NK-92 treated with Interleukin-12 subunit alpha and Interleukin-12 subunit beta, amount 100 ng/mL, for 24 hours (cell line): ENCODE results near the gene JAZF1.

Experiments used
- DNase-seq: peaks from one replicate; lab custom pipeline; 2025; lab: John Stamatoyannopoulos, UW

The JAZF1 gene

DNA sequence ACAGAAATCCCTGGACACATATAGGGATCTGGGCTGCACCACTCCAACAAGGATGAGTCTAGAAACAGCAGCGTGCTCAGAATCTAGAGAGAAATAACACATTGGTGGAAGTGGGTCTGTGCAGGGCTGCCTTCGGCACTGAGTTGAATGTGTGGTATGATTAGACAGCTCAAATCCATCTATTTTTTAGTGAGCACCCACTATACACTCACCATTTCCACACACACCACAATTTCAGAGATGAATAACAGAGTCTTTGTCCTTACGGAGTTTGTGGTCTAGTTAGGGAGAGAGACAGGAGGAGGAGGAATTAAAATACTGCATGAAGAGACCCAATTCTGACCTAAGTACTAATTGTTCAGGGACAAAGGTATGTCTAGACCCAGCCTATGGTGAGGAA lies 44.2 kb downstream of the JAZF1 start:
- no peak for DNase-seq

DNA sequence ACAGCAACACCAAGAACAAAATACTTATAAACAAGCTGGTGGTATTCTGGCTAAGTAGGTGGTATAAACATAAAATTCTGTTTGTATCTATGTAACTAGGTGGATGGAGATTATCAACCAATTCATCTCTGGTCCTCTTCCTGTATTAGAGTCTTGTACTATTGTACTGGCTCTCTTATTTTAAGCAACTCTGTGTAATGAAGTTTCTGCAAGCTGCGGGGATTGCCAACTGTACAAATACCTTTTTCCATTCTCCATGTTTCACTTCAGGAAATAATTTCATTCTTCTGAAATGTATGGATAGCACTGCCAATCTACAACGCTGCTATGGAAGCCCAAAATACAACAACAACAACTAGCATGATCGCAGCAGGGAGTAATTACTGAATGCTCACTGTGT lies 44.8 kb downstream of the JAZF1 start:
- DNase-seq: no peak

DNA sequence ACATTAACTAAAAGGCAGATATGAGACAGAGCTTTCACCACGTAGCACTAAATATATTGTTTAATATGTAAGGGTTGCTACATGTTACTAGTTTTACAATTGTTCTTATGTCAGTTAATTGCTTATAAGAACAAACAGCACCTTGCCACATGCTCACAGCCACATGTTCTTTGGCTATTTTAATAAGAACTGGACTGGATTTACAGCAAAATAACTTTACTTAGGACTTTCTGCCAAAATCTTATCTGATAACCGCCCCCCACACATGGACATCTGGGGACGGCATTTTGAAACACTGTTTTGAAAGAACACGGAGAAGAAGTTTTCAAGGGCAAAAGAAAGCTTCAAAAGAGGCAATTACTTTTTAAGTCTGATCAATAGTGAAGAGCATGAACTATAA lies 45.3 kb downstream of the JAZF1 start:
- no peak for DNase-seq

DNA sequence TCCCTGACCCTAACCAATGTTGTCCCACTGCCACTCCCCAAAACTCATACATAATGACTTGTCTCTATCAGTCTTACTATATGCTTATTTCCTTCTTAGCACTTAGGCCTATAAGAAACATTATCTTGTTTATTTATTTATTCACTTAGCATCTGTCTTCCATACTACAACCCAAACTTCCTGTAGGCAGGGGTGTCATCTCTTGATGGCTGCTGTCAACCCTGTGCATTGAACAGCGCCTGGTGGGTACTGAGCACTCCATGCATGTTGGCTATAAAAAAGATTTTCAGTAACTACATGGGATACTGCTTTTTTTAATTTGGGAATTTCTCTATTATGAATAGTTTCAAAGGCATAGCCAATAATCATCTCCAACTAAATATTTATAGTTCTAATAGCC lies 46.7 kb downstream of the JAZF1 start:
- no peak for DNase-seq

DNA sequence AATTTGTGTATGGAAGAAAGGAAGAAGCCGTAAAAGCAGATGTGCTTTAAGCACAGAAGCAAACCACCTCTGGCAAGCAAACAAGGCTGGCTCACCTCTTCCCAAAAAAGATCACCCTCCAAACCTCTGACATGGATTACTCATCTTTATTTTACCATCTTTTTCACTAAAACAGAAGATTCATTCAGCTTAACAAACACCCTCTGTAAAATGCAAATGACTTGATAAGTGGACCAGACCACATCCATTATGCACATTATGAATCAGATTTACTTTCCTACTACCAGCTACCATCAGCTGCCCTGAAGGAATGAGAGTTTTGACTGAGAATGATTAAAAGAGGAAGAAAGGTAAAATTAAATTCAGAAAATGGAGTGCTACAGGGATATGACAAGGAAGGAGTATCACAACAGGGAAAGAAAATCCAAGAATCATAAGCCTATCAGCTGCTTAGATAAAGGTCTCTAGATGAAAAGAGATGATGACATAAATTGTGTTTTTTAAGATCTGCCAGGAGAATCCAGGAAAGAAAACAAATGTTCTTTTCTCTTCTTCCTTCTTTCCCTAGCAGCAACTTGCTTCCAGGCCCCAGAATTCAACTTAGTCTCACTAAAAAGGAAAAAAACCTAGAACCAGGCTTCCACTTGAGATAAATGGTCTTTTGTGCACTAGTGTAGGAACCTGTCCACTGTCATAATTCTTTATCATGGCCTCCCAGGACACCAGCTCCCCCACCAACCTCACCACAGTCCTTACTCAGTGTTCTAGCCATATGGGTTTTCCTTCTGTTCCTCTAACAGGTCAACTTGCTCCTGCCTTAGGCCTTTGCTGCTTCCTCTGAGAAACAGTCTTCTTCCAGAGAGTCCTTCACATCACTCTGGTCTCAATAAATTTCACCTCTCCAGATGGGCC lies 47.4 kb downstream of the JAZF1 start:
- no peak for DNase-seq

DNA sequence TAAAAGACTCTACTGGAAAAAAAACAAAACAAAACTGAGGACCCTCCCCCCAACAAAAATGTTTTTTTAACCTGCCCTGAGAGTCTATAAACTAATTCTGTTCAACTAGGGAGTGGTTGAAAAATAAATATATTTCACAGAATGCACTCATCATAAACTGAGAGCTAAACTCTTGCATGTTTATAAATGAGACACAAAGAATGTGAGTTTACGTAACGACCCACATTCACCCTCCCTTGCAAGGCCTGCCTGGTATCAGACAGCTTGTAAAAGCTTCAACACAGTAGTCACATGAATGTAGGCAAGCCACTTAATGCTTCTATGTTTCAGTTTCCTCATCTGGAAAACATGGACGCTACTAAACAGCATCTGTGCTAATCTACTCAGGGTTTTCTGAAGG lies 50.3 kb downstream of the JAZF1 start:
- DNase-seq: no peak

DNA sequence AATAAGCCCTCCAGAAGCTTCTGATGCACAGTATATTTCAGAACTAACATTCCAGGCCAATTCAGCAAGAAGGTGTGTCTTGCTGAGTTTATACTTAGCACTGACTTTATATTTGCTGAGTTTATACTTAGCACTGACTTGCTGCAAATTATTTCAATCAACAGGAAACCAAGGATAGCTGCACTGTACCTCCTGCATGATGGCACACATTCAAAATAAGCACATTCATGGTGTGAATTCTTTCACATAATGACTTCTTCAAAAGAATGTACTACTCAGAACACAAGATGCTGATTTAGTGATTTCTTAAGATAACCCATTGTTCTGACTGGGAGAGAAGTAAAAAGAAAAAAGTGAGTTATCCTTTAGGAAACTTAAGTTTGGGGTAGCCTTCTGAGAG lies 52.0 kb downstream of the JAZF1 start:
- no peak for DNase-seq

DNA sequence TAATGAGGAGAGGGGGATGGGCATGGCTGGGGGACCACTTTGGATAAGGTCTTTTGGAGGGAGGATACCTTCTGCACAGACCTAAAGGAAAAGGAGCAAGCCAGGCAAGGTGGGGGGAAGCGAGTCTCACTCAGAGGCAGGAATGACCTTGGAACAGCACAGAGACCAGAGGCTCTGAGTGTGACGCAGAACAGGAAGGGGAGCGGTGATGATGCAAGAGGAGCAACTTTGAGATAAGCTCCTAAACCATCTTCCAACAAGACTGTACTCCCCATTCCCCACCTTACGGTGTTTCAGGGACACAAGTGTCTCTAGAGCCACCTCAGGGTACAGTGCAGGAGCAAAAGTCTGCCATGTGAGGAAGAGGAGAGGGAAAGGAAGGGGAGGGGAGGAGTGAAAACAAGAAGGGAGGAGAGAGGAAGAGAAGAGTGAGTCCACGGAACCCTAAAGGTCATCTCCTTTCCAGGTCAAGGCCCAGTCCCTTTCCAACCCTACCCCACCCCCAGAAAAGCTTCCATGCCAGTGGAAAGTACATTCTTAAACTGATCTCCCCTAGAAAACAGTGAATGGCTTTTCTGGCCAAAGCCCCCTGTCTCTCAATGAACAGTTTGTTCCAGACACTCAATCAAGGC lies 54.1 kb downstream of the JAZF1 start:
- no peak for DNase-seq

DNA sequence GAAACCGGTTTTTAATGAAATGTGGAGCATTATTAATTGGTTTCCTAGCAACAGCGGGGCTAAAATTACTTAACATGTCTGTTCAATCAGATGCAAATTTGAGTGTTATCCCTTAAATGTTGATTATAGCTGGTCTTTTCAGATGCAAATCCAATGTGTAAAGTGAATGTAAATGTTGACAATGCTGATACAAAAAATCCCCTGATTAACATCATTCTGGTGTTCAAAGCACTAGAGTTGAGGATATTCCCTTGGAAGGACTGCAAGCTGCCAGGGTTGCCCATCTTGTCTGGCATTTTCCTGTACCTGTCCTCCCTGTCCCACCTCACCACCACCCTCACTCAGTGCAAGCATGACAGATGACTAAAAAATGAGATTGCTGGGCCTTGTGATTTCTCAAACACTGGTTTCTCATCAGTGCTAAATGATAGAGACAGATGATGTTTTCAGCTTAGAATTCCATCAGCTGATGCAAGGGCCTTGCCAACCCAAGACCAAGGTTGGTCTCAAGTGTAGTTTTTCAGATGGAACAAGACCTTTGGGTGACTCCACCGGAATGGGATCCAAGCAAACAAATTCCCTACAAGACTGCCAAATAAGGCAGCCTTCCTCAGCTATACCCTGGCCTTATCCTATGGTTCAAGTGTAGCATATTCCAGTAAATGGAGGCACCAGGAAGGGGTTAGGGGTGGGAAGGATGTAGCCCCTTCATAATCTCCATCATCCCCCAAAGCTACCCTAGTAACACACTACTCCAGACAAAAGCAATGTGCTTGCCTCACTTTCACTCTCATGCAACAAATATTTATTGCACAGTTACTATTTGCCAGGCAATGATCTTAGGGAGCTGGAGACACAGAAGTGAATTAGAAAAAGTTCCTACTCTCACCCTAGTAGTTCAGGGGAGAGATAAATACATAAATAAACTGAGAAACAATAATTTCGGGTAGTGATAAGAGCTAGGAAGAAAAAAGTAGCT lies 54.9 kb downstream of the JAZF1 start:
- DNase-seq: no peak

DNA sequence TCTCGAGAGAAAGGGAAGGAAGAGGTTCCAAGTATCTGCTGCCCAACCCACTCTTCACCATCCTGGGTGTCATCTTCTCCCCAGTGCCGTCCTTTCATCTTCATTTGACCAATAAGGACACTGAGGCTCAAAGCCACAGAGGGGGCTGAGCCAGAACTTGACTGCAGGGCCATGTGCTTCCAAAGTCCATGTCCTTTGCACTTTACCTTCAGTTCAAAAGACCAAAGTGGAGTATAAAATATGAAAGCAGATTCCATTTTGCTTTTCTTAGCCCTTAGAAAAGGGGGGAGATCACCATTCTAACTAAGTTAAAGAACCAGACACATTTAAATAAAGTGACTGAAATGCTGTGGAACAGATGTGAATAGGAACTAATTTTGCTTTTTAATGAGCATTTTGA lies 56.2 kb downstream of the JAZF1 start:
- DNase-seq: no peak

DNA sequence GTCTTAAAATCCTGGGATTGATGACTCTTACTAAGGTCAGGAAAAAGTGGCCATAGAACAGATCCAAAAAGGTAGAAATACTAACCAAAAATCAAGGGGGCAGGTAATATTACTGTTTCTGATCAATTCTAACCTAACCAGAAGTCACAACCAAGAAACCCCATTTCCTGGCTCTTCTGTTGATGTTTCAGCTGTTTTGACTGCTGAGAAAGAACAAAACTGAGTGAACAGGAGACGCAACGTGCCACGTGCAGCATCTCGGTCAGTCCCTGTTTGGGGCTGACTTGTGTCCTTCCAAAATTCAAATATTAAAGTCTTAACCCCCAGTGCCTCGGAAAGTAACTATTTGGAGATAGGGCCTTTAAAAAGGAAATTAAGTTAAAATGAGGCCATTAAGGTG lies 56.8 kb downstream of the JAZF1 start:
- no peak for DNase-seq

DNA sequence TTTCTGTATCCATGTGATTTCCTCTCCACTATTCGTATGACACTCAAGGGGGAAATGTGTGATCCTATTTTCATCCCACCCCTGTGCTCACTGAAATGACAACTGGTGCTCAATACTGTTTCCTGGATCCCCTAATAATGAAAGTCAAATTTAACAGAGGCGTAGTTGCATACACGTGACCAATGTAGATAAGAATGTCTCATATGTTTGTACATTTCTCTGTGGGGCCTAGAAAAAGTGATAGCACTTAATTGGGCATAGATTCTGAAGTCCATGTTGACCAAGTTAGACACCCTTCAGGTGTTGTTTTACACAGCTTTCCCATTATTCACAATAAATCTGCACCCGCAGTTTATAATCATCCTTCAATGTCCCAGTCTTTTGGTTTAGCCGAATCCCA lies 59.1 kb downstream of the JAZF1 start:
- no peak for DNase-seq

DNA sequence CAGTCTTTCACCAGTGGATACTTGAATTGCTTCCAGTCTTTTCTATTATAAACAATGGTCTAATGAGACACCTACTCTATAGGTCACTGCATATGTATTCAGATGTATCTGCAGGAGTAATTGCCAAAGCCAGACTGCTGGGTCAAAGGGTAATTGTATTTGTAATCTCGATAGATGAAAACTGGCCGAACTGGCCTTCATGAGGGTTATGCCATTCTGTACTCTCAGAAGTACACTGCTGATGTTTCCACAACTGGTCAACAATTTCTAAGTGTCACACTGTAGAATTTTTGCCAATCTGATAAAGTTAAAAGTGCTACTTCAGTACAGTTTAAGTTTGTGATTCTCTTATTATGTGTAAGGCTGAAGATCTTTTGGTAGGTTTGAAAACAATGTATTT lies 64.6 kb downstream of the JAZF1 start:
- DNase-seq: no peak

DNA sequence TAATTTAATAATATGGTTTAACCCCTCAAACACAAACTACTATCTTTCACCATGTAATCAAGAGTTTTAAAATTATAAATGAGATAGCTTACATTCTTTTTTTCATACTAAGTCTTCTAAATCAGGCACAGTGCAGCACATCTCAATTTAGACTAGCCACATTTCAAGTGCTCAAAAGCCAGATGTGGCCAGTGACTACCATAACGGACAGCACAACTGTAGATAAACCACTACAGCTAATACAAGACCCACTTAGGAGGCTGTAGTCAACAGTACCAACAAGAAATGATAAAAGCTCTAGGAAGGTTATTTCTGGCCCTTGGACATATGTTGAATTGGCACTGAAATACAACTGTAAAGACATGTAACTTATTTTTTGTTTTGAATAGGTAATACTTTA lies 65.3 kb downstream of the JAZF1 start:
- DNase-seq: no peak

DNA sequence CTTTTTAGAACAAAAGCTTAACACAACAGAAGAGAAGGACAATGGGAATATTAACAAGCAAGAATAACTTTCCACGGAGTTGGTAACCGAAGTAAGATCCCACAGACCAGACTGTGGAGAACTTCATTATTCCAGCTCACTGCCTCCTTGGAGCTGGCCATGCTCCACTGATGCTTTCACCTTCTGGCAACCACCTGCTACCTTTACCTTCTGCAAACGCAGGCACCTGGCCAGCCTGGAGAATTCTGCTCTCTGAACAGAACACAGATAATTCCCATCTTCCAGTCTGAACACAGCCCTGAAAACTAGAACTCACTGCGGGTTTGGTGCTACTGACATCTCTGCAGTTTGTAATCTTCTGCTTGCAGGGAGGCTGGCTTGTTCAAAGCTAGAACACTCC lies 66.5 kb downstream of the JAZF1 start:
- DNase-seq: no peak

DNA sequence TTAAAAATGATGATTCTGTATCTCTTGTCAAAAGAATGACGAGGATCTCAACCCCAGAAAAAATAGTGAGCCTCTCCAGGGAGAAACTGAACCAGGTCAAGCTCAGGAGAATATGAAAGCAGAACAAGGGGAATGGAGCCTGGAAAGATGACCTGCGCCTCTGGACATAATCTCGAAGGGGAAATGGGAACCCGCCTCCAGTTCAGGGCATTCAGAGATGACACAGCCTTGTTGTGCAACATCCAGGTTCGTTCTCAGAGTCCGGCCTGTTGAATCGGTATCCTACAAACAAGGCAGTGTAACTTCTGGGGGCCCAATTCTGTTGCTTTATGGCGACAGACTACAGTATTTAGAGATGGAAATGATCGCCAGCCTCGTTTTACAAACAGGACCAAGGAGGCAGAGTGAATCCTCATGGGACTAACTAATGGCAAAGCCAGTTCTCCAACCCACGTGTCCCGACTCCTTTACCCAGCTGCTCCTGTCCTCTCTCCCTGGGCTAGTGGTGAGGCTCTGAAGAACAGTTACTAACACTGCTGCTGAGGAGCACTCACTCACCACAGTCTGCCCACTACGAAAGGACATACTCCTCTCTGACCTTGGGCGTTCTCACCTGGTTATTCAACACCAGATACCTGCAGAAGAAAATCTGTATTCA lies 67.6 kb downstream of the JAZF1 start:
- no peak for DNase-seq

DNA sequence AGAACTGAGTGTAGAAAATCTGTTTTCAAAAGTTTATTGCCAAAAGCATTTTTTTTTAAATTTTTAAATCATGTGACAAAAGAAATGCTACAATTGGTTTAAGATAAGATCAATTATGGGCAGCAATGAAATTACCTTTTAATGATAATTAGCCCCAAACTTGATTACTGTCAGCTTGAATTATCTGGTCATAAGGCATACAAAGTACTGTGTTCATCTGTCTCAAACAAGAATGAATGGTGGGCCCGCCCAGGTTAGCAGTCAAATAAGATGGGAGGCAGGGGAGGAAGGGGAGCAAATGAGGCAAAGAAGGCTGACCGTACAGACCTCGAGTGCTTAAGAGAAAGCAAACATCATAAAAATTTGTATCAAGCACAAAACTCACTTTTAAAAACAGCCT lies 68.1 kb downstream of the JAZF1 start:
- no peak for DNase-seq

DNA sequence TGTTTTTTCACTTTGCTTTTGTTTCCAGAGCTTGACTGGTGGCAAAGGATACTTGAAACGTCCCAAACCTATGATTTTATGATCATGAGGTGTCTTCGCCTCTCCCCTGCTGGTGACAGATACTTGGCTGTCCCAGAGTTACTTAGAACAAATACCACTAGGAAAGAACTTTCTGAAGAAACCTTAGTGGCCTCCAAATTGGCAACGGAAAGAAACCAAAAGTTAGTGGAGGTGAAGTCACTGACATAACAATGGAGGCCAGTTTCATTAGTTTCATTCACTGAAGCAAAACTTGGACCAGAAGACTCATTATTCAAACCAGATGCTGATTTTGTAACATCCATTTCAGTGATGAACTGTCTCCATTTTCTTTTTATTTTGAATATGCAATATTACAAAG lies 68.6 kb downstream of the JAZF1 start:
- no peak for DNase-seq

DNA sequence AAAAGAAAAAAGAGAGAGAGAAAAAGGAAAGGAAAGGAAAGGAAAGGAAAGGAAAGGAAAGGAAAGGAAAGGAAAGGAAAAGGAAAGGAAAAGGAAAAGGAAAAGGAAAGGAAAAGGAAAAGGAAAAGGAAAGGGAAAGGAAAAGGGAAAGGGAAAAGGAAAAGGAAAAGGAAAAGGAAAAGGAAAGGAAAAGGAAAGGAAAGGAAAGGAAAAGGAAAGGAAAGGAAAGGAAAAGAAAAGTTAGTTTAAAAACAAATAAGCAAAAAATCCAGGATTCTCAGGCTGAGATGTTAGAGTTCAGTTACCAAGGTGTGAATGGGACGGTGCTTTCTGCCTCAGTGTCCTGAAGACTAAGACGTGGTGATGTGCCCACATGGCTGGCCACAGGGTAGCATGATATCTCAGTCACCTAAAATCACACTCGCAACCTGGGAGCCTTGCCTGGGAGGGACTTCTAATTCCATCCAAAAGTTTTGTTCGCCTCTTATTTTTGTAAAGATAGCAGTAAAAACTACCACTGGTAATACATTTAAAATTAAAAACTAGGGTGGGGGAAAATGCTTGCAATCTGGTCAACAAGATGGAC lies 70.1 kb downstream of the JAZF1 start:
- DNase-seq: no peak

DNA sequence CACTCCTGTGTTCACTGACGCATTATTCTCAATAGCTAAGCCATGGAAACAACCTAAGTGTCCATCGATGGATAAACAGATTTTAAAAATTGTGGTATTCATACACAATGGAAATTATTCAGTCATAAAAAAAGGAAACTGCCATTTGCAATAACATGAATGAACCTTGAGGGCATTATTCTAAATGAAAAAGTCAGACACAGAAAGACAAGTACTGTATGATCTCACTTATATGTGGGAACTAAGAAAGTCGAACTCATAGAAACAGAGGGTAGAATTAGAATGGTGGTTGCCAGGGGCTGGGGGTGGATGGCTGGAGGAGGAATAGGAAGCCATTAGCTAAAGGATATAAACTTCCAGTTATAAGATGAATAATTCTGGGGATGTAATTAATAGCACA lies 71.8 kb downstream of the JAZF1 start:
- no peak for DNase-seq

DNA sequence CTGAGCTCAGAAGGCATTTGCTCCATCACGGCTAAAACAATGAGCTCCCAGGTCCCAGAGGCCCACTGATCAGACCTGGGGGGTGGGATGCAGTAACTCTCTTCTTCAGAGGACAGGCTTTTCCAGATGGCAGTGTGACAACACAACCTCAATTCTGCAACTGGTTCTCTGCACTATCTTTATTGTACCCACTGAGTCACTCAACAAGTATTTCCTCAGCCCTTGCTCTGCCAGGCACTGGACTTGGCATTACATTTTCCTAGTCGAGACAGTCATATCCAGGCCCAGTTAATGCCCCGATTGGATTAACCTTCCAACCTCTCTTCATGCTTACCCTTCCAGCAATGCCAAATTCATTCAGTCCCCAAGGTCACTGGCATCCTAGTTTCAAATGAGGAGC lies 72.6 kb downstream of the JAZF1 start:
- no peak for DNase-seq
